GM18520 (cell line): Measurements from ENCODE around the gene CLOCK.

ENCODE experiments used
- ATAC-seq: cut with Tn5 transposase; IDR thresholded peaks from one replicate; pipeline ENCODE4 v1.9.1; 2021; ENCODE audit not compliant: unreplicated experiment

The CLOCK gene

DNA sequence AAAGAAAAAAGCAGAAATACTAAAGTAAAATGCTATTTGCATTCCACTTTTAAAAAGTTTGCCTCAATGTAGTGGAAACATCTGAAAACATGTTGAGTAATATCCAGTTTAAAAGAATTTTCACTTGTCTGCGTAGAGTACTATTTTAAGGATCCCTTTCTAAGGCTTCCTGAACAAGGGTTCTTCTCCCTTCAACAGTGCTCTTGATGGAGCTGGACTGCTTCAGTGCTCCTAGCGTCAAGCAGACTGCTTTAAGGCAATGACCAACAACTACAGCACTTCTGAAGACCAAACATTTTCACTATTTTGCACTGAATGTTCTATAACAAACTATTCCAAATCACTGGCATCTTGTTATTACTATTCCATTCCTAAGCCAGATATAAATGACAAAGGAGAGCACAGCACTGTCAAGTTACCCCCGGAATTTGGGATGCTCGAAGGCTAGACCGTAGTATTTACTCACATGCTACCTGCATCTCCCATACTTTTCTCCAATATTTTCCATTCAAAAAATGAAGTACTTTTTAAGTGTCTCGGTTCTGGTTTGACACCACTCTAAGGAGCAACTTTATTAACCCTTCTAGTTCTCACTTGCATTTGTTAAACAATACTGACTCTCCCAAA is 114.9 kb downstream of the CLOCK start:
- no peak for ATAC-seq

GRCh38 chr4:55424791-55425190 is 121.9 kb downstream of the CLOCK start:
- no peak for ATAC-seq

- ATAC-seq = no peak
Observed at GRCh38 chr4:55416176-55416575, 130.5 kb downstream of the CLOCK start.

DNA sequence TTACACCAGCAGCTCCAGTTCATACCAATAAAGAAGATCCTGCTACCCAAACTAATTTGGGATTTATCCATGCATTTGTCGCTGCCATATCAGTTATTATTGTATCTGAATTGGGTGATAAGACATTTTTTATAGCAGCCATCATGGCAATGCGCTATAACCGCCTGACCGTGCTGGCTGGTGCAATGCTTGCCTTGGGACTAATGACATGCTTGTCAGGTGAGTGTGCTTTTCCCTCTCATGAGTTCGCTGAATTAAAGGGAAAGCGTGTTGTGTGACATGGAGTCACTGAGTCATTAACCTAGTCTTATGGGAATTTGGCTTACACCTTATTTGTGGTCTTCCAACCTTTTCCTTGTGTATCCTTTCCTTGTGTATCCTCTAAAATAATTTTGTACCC is 135.1 kb downstream of the CLOCK start:
- no peak for ATAC-seq

DNA sequence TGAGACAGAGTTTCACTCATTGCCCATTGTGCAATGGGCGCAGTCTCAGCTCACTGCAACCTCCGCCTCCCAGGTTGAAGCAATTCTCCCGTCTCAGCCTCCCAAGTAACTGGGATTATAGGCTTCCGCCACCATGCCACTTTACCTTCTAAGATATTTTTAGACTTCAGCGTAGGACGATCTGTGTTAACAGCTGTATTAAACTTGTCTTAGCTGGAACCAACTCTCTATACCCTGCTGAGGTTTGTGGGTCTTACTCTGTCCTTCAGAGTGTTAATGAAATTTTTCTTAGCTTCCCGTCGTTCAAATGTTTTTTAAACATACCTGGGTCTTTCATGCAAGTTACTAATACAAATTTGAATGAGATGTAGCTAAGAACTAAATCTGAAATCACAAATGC is 136.3 kb downstream of the CLOCK start:
- no peak for ATAC-seq

- ATAC-seq = no peak
Observed at GRCh38 chr4:55409468-55410171, 137.1 kb downstream of the CLOCK start.

- ATAC-seq = no peak
Observed at GRCh38 chr4:55407764-55408163, 138.9 kb downstream of the CLOCK start.

DNA sequence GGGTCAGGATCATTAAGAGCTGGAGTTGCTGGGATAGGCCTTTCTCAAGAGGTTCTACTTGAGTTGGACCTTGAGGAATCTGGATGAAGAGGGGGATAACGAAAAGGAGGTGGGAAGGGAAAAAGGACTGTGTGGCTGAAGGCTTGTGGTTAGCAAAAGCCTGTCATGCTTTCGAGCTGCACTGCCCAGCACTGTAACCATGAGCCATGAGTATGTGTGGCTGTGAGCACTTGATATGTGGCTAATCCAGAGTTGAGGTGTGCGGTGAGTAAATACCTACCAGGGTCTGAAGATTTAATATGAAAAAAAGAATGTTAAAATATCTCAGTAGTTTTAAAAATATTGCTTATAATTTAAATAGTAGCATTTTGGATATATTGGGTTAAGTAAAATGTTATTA is 139.6 kb downstream of the CLOCK start:
- ATAC-seq = no peak

DNA sequence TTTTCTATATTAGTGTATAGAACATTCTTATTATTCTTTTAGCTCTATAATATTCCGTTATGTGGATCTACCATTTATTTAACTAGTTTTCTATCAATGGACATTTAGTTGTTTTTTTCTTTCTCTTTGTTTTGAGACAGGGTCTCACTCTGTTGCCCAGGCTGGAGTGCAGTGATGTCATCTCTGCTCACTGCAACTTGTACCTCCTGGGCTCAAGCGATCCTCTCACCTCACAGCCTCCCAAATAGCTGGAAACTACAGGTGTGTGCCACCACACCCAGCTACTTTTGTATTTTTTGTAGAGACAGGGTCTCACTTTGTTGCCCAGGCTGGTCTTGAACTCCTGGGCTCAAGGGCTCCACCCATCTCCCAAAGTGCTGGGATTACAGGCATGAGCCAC is 140.2 kb downstream of the CLOCK start:
- no peak for ATAC-seq

DNA sequence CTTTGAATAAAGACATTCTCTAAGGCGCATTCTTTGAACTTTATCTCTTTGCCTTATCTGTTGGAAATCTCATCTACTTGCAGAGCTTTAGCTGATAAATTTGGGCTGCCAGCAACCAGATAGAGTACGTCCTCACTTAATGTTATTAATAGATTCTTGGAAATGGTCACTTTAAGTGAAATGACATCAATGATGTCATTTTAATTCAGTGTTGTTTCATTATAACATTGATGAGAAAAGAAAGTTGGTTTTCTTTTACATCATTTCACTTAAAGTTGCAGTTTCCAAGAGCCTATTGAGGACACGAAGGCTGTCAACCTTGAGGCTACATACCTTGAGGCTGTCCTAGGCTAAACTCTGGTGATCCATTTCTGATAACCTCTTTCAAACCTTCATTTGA is 141.6 kb downstream of the CLOCK start:
- no peak for ATAC-seq

- ATAC-seq = no peak
Observed at GRCh38 chr4:55399581-55399980, 147.1 kb downstream of the CLOCK start.

GRCh38 chr4:55398966-55399365 is 147.7 kb downstream of the CLOCK start:
- no peak for ATAC-seq

GRCh38 chr4:55398461-55398860 is 148.2 kb downstream of the CLOCK start:
- no peak for ATAC-seq

- no peak for ATAC-seq
Observed at GRCh38 chr4:55397520-55398321, 149.0 kb downstream of the CLOCK start.

GRCh38 chr4:55397126-55397436 is 149.6 kb downstream of the CLOCK start:
- ATAC-seq = no peak

GRCh38 chr4:55396308-55397125 is 150.2 kb downstream of the CLOCK start:
- ATAC-seq = peak; percentile 12

DNA sequence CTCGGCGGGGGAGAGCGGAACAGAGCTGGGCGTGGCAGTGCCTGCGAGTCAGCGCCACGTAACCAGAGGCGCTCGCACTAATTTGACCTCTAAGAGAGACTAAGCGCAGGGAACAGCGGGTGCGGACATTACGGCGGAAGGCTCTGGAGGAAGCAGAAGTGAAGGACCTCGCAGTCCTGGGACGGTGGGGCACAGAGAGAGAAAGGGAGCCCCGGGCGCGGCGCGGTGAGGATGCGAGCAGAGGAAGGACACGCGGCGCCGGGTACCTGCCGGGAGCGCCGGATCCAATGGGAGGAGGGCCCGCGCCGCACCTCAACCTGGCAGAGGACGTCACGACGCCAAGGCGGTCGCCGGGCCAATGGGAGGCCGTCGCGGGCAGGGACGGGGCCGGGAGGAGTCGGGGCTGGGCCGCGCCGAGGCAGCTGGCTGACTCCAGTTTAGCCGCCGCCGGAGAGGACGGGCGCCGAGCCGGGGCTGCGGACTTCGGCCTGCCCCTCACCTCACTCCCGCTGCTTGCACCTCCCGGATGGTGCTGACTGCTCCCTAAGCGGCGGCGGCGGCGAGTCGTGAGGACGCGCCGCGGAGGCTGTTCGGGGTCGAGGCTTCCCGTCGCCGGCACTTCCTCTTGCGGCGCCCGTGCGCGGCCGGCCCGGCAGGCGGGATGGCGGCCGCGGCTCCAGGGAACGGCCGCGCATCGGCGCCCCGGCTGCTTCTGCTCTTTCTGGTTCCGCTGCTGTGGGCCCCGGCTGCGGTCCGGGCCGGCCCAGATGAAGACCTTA is 151.0 kb downstream of the CLOCK start, which contains the start of gene TMEM165:
Gene TMEM165, plus strand, starts transcription at position 429 of the 779 bp plus-strand sequence. Its CDS starts 233 bp downstream, at position 662.
- peak; percentile 85 for ATAC-seq

DNA sequence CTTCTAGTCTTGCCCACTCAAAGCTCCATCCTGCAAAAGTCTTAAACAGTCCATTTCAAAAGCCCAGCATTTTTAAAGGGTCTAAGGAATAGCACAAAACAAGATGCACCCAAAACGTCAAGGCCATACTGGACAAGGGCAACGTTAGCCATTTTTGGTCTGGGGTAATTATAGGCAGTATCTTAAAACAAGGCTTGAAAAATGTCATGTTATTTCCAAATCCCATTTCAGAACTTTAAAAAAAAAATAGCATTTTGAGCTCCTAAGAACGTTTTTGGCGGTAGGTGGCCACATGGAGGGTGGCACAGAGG is 151.5 kb downstream of the CLOCK start:
- no peak for ATAC-seq

DNA sequence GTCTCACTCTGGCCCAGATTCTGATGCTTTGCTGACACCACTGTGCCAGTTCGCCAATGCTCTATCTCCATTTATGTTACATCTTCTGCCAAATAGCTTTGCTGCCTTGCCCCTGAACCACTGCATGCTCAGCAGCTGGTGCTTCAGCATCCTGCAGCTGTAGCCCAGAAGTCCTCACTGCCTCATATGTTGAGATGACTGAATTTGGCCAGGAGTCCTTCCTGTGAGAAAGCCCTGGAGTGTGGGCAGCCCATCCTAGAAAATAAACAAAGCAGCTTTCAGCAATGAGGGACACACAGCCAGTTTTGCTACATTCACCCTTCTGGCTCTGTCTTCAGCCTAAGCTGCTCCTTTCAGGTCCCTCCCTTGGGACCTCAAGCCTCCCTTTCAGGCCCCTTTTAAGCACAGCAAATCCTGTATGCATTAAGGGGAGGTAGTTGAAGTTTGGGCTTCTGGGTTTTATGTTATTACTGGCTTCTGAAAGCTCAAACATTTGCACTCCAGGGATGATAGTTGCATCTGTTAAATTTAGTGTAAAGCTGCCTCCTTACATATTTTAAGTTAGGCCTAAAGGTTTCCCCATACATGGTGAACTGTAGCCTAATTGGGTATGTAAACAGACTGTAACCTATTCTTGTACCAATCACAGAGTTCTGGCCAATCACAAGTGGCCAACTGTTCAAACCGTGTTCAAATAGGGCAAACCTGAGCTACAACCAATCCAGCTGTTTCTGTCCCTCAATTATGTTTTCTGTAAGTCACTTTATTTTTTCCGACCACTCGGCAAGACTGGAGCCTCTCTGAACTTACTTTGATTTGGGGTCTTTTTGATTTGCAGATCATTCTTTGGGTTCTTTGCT is 153.0 kb downstream of the CLOCK start:
- no peak for ATAC-seq

- no peak for ATAC-seq
Observed at GRCh38 chr4:55386840-55387239, 159.9 kb downstream of the CLOCK start.
